HepG2 (cell line): Measurements from ENCODE around the gene NOS1. TPM values are rescaled to one million over a fixed set of nuclear protein-coding genes. Genes with fewer than 3 reads are reported as not detected.

Source experiments
- ATAC-seq: fragments of 200-7000 bp; cut with Tn5 transposase; 3 replicates; pipeline ENCODE4 v1.9.1; 2020; ENCODE audit warnings: mild to moderate bottlenecking, moderate library complexity
- BruUV-seq: library from RNA; stranded (reverse); fragments of 400-500 nt; replicated peaks from 2 replicates; lab custom pipeline; 2021; lab: Mats Ljungman, UMichigan
- CTCF ChIA-PET: fragments of 300-600 bp; formaldehyde crosslinking; extraction: SDS; loops from one replicate; lab custom pipeline; 2021; ENCODE audit warnings: low total read pairs, inconsistent platforms, low intra/inter-chr PET ratio; lab: Yijun Ruan, JAX
- POLR2A ChIA-PET: fragments of 350-600 bp; sonication (Branson Sonifier 250); formaldehyde crosslinking; loops from one replicate; lab custom pipeline; 2020; ENCODE audit warnings: antibody characterized with exemption, inconsistent platforms; lab: Yijun Ruan, JAX
- DNase-seq: peaks from one replicate; pipeline ENCODE4 v3.0.0-alpha.2; 2015; ENCODE audit warnings: low spot score
- FAIRE-seq: peaks from 3 replicates; lab custom pipeline; 2011; peaks lifted over from hg19 to GRCh38; lab: Jason Lieb, UNC
- H2AFZ ChIP-seq: one replicate; pipeline ENCODE4 v1.6.1; 2011; ENCODE audit warnings: low read length, inconsistent platforms
- H3K27ac ChIP-seq: fragments of 300-600 bp; 3 replicates; pipeline ENCODE4 v1.8.0; 2011; ENCODE audit warnings: mixed run types, mild to moderate bottlenecking, mixed read lengths, low read length, inconsistent platforms; ENCODE audit not compliant: insufficient read depth; ENCODE audit errors: extremely low read length
- H3K27me3 ChIP-seq, 2 experiments: fragments of 200-600 bp in 1 of 2; 2 replicates in 1 of 2; 3 replicates in 1 of 2; pipeline versions ENCODE4 v1.6.0 to v1.8.0; 2011; ENCODE audit warnings: low read length in 2 of 2, mild to moderate bottlenecking in 2 of 2, moderate library complexity in 2 of 2, inconsistent platforms in 1 of 2; ENCODE audit not compliant: insufficient read depth in 2 of 2, control insufficient read depth in 1 of 2
- H3K36me3 ChIP-seq, 2 experiments: fragments of 200-600 bp in 1 of 2; replicated peaks in 1 of 2; 2 replicates in 1 of 2; 3 replicates in 1 of 2; pipeline versions ENCODE4 v1.5.1 to v1.8.0; 2011; ENCODE audit warnings: low read length in 2 of 2, inconsistent platforms in 1 of 2; ENCODE audit not compliant: insufficient read depth in 2 of 2, control insufficient read depth in 1 of 2
- H3K4me1 ChIP-seq: 2 replicates; pipeline ENCODE4 v1.5.1; 2012; ENCODE audit warnings: low read length, inconsistent platforms; ENCODE audit not compliant: insufficient read depth
- H3K4me2 ChIP-seq: 2 replicates; pipeline ENCODE4 v1.6.0; 2011; ENCODE audit warnings: low read depth, low read length, inconsistent platforms
- H3K4me3 ChIP-seq, 3 experiments: fragments of 200-600 bp in 1 of 3; sonication (generic), shearing (Covaris generic) in 1 of 3; replicated peaks in 1 of 3; 2 replicates each; pipeline ENCODE4 v1.5.1; 2011 to 2016; ENCODE audit warnings: low read length in 3 of 3, inconsistent platforms in 2 of 3, low read depth in 2 of 3, mild to moderate bottlenecking in 2 of 3, control low read depth in 1 of 3, mixed read lengths in 1 of 3; ENCODE audit not compliant: insufficient read depth in 1 of 3
- H3K79me2 ChIP-seq: one replicate; pipeline ENCODE4 v1.6.1; 2011; ENCODE audit warnings: low read length, inconsistent platforms; ENCODE audit not compliant: insufficient read depth
- H3K9ac ChIP-seq: 2 replicates; pipeline ENCODE4 v1.6.0; 2011; ENCODE audit warnings: mild to moderate bottlenecking, low read depth, low read length, inconsistent platforms; ENCODE audit not compliant: insufficient read depth
- H3K9me3 ChIP-seq: 2 replicates; pipeline ENCODE4 v1.5.1; 2012; ENCODE audit warnings: mild to moderate bottlenecking, low read length
- H4K20me1 ChIP-seq: 2 replicates; pipeline ENCODE4 v1.6.0; 2011; ENCODE audit warnings: inconsistent platforms, mild to moderate bottlenecking, low read length, moderate library complexity; ENCODE audit not compliant: insufficient read depth
- E2F5 ChIP-seq: sonication (generic); formaldehyde crosslinking; conservative IDR thresholded peaks from 2 replicates; pipeline ENCODE4 v1.4.0; 2020; ENCODE audit warnings: missing genetic modification reagents
- EHMT2 ChIP-seq: fragments of 200-600 bp; sonication (generic); IDR thresholded peaks from 2 replicates; pipeline ENCODE4 v1.7.0; 2017; ENCODE audit warnings: antibody characterized with exemption, low read depth, low read length, borderline replicate concordance
- JDP2 ChIP-seq: sonication (generic); formaldehyde crosslinking; IDR thresholded peaks from 2 replicates; pipeline ENCODE4 v1.8.1; 2022; ENCODE audit warnings: missing genetic modification reagents, borderline replicate concordance
- KDM2A ChIP-seq: sonication (generic); formaldehyde crosslinking; IDR thresholded peaks from 2 replicates; pipeline ENCODE4 v1.4.0; 2020; ENCODE audit warnings: low read depth, missing genetic modification reagents, borderline replicate concordance
- KLF13 ChIP-seq: sonication (generic); formaldehyde crosslinking; IDR thresholded peaks from 2 replicates; pipeline ENCODE4 v1.4.0; 2020; ENCODE audit warnings: mild to moderate bottlenecking, missing genetic modification reagents
- KMT2A ChIP-seq: sonication (generic); formaldehyde crosslinking; IDR thresholded peaks from 2 replicates; pipeline ENCODE4 v1.4.0; 2020; ENCODE audit warnings: missing genetic modification reagents
- KMT2B ChIP-seq: IDR thresholded peaks from 2 replicates; pipeline ENCODE4 v1.6.1; 2016; ENCODE audit warnings: missing genetic modification reagents, missing compliant biosample characterization
- MAFK ChIP-seq, 2 experiments: IDR thresholded peaks in 1 of 2; conservative IDR thresholded peaks in 1 of 2; 2 replicates each; pipeline ENCODE4 v1.6.1; 2011; ENCODE audit warnings: improper control_type of control experiment in 2 of 2, low read length in 2 of 2
- RBAK ChIP-seq: sonication (generic); formaldehyde crosslinking; IDR thresholded peaks from 2 replicates; pipeline ENCODE4 v1.5.1; 2020; ENCODE audit warnings: mild to moderate bottlenecking, missing genetic modification reagents
- ZBTB25 ChIP-seq: IDR thresholded peaks from 2 replicates; pipeline ENCODE4 v1.6.1; 2018; ENCODE audit warnings: missing genetic modification reagents
- ZNF121 ChIP-seq: sonication (generic); formaldehyde crosslinking; IDR thresholded peaks from 2 replicates; pipeline ENCODE4 v1.5.0; 2020; ENCODE audit warnings: mild to moderate bottlenecking, missing genetic modification reagents
- ZNF232 ChIP-seq: sonication (generic); formaldehyde crosslinking; IDR thresholded peaks from 2 replicates; pipeline ENCODE4 v1.4.0; 2020; ENCODE audit warnings: missing genetic modification reagents, borderline replicate concordance
- ZNF256 ChIP-seq: sonication (generic); formaldehyde crosslinking; conservative IDR thresholded peaks from 2 replicates; pipeline ENCODE4 v1.4.0; 2020; ENCODE audit warnings: missing genetic modification reagents
- ZNF414 ChIP-seq: sonication (generic); formaldehyde crosslinking; IDR thresholded peaks from 2 replicates; pipeline ENCODE4 v1.5.0; 2020; ENCODE audit warnings: missing genetic modification reagents
- ZNF441 ChIP-seq: sonication (generic); formaldehyde crosslinking; IDR thresholded peaks from 2 replicates; pipeline ENCODE4 v1.7.0; 2021; ENCODE audit warnings: missing genetic modification reagents, borderline replicate concordance
- WGBS: methylation state at CpG from one replicate; pipeline ENCODE4 v1.1.6; 2017; ENCODE audit warnings: low lambda C conversion rate; 5-methylcytosine and 5-hydroxymethylcytosine counted together
- in situ Hi-C: cut with HindIII; loops from 2 replicates; pipeline ENCODE4 v1.10.0; 2017; ENCODE audit warnings: low pct_unique_long_range_greater_than_20kb; ENCODE audit not compliant: extremely low pct_ligation_motif_present
- intact Hi-C: fragments of 100-400 bp; cut with micrococcal nuclease; formaldehyde crosslinking; loops from one replicate; pipeline ENCODE4 v1.10.0; 2022; ENCODE audit not compliant: unreplicated experiment
- polyA plus RNA-seq, 8 experiments: library from polyadenylated mRNA; depleted of rRNA in 3 of 8; stranded (reverse) in 7 of 8; unstranded in 1 of 8; fragments of >200 nt; fragmentation: Illumina TruSeq in 4 of 8; extraction: Trizol in 4 of 8; gene quantifications; 2 replicates each; pipeline versions ENCODE4 v1.2.1 to v1.2.3, GENCODE V29; 2011 to 2016; ENCODE audit warnings: low read depth in 4 of 8, missing spikeins in 1 of 8, mixed read lengths in 1 of 8; ENCODE audit not compliant: insufficient read depth in 1 of 8
- total RNA-seq, 5 experiments: library from RNA; depleted of rRNA; stranded (reverse); fragments of >200 nt; fragmentation: Illumina TruSeq; extraction: Trizol; gene quantifications; 2 replicates each; pipeline ENCODE4 v1.2.3, GENCODE V29; 2016; ENCODE audit warnings: low read depth in 1 of 5

The NOS1 gene
- total and polyA plus RNA-seq, 2 of the 13 experiments (the other 11 are each of a cell fraction or from before 2014, with no cell fraction given), result not detected

- no peak for TF ChIP-seq ZNF232 (CRISPR knock-in tag)
Observed at GRCh38 chr12:117171499-117172162, 189.8 kb downstream of the NOS1 start (continued).

- CTCF ChIA-PET, result no interaction called here
- H3K27me3 ChIP-seq, result no peaks in the 10 kb centered on the region
- no peak overlapping the region for H3K4me3 ChIP-seq
- no TSS peak for BruUV-seq
- in situ Hi-C loops, result no loop called here
- peaks cover 13% of the 10 kb centered on the region for H3K4me1 ChIP-seq
- H3K36me3 ChIP-seq, result peaks cover 28 to 78% of the 10 kb centered on the region in 2 experiments
- no peak for DNase-seq
- H3K79me2 ChIP-seq, result no peaks in the 10 kb centered on the region
- POLR2A ChIA-PET, result no interaction called here
- no peaks in the 10 kb centered on the region for H3K9me3 ChIP-seq
- intact Hi-C loops, result no loop called here
- no peak overlapping the region for H3K9ac ChIP-seq
- TF ChIP-seq ZNF121, result peak; percentile 65
- TF ChIP-seq KDM2A (CRISPR knock-in tag), result no peak
- no peak overlapping the region for H3K4me2 ChIP-seq
- no peak overlapping the region for H3K27ac ChIP-seq
- no peak for FAIRE-seq
- no peak for ATAC-seq
- H2AFZ ChIP-seq, result no peak overlapping the region
- 94% methylated on average over 3 of the region's 3 CpGs for WGBS
- H4K20me1 ChIP-seq, result no peaks in the 10 kb centered on the region
Observed at GRCh38 chr12:117169548-117169947, 191.9 kb downstream of the NOS1 start.

- in situ Hi-C loops (no loop called here), intact Hi-C loops (no loop called here)
- TF ChIP-seq ZBTB25 (CRISPR knock-in tag) (no peak), ZNF441 (CRISPR knock-in tag) (no peak), ZNF256 (CRISPR knock-in tag) (no peak), KLF13 (CRISPR knock-in tag) (no peak), RBAK (CRISPR knock-in tag) (no peak), ZNF414 (CRISPR knock-in tag) (no peak), MAFK (conservative IDR thresholded peaks at IDR 0.05 in 1 of 2, IDR thresholded peaks at IDR 0.05 in 1 of 2; ENCODE audit: low read length in 2 of 2) (no peak), KMT2A (no peak), KMT2B (CRISPR knock-in tag) (no peak), E2F5 (CRISPR knock-in tag) (no peak), JDP2 (CRISPR knock-in tag) (no peak), EHMT2 (no peak)
- H2AFZ ChIP-seq, result no peak overlapping the region
- H4K20me1 ChIP-seq, result no peaks in the 10 kb centered on the region
- H3K9me3 ChIP-seq, result no peaks in the 10 kb centered on the region
- peaks cover 13% of the 10 kb centered on the region for H3K4me1 ChIP-seq
- no peak overlapping the region for H3K4me2 ChIP-seq
- no peak overlapping the region for H3K4me3 ChIP-seq
- DNase-seq (no peak), FAIRE-seq (no peak), ATAC-seq (no peak)
- CTCF ChIA-PET, result no interaction called here
- POLR2A ChIA-PET, result no interaction called here
- no peaks in the 10 kb centered on the region for H3K27me3 ChIP-seq
- no peaks in the 10 kb centered on the region for H3K79me2 ChIP-seq
- H3K27ac ChIP-seq, result no peak overlapping the region
- BruUV-seq, result no TSS peak
- peaks cover 25 to 76% of the 10 kb centered on the region in 2 experiments for H3K36me3 ChIP-seq
- H3K9ac ChIP-seq, result no peak overlapping the region
- WGBS, result 74% methylated on average over 3 of the region's 3 CpGs
Observed at GRCh38 chr12:117168976-117169375, 192.4 kb downstream of the NOS1 start.
